ENCODE results near the gene WSCD1. TPM values are rescaled to one million over a fixed set of nuclear protein-coding genes. Genes with fewer than 3 reads are reported as not detected.

The WSCD1 gene
- total RNA-seq, 1 experiment from 2014 or later: 0.28 TPM

GRCh38 chr17:6157716-6158115 is 87.5 kb downstream of the WSCD1 start:
- DNase-seq (ENCODE audit: low spot score): no peak
- CTCF ChIA-PET: no interaction called here
- H3K9me3 ChIP-seq (ENCODE audit: low read depth, low read length, poor library complexity, severe bottlenecking): no peaks in the 10 kb centered on the region
- H3K27ac ChIP-seq (ENCODE audit: low read depth, low read length, poor library complexity, severe bottlenecking): no peak overlapping the region
- no peak for TF ChIP-seq EZH2 (IDR thresholded peaks at IDR 0.05; ENCODE audit: borderline replicate concordance, low read depth, low read length, poor library complexity, severe bottlenecking)
- TF ChIP-seq CTCF (conservative IDR thresholded peaks at IDR 0.05; ENCODE audit: low read depth, low read length): no peak
- peaks cover 75% of the 10 kb centered on the region for H3K27me3 ChIP-seq (replicated peaks; ENCODE audit: insufficient read depth, low read depth, low read length, poor library complexity)
- no peak overlapping the region for H3K4me3 ChIP-seq (ENCODE audit: low read depth, low read length, poor library complexity, severe bottlenecking)
- no peaks in the 10 kb centered on the region for H3K4me1 ChIP-seq (ENCODE audit: insufficient read depth, low read length, poor library complexity, severe bottlenecking)
- no TSS peak for BruUV-seq (replicated peaks)
- no peaks in the 10 kb centered on the region for H3K36me3 ChIP-seq (ENCODE audit: insufficient read depth, low read length, poor library complexity, severe bottlenecking)
- POLR2A ChIA-PET (ENCODE audit: low non-redundant PET): no interaction called here
- intact Hi-C loops (cut with micrococcal nuclease; ENCODE audit: unreplicated experiment): no loop called here

DNA sequence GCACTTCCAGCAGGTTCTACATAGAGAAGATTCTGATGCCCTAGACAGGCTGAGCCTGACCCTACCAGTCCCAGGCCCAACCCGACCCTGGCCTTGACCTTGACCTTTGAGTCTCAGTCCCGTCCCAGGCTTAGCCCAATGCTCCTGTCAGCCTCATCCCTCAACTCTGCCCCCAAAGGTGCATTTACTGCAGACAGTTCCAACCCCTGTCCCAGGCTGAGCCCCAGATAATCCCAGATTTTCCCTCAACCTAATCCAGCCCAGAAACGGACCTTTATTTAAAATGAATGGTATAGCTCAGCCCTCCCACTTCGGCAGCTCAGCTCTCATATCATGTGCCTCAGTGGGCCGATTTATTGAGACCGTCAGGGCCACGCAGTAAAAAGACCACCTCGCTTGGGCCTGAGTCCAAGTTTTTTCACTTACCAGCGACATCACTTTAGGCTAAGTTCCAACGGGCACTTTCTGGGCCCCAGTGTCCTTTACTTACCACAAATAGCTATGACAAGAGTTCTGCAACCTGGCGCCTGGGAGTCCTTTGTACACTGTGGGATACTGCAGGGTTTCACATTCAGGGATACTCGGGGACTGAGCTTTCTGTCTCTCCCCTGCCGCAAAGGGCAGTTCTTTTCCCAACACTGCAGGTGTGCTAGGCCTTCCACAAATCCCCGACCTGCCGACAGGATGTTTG is 89.5 kb downstream of the WSCD1 start:
- intact Hi-C loops (cut with micrococcal nuclease; ENCODE audit: unreplicated experiment): no loop called here
- ChIA-PET POLR2A (ENCODE audit: low non-redundant PET) (no interaction called here), CTCF (no interaction called here)
- Histone ChIP-seq H3K4me1 (ENCODE audit: insufficient read depth, low read length, poor library complexity, severe bottlenecking) (no peaks in the 10 kb centered on the region), H3K27ac (ENCODE audit: low read depth, low read length, poor library complexity, severe bottlenecking) (no peak overlapping the region), H3K4me3 (ENCODE audit: low read depth, low read length, poor library complexity, severe bottlenecking) (no peak overlapping the region), H3K36me3 (ENCODE audit: insufficient read depth, low read length, poor library complexity, severe bottlenecking) (no peaks in the 10 kb centered on the region), H3K9me3 (ENCODE audit: low read depth, low read length, poor library complexity, severe bottlenecking) (no peaks in the 10 kb centered on the region), H3K27me3 (replicated peaks; ENCODE audit: insufficient read depth, low read depth, low read length, poor library complexity) (peaks cover 58% of the 10 kb centered on the region)
- DNase-seq (ENCODE audit: low spot score): no peak
- no peak for TF ChIP-seq CTCF (conservative IDR thresholded peaks at IDR 0.05; ENCODE audit: low read depth, low read length)
- TF ChIP-seq EZH2 (IDR thresholded peaks at IDR 0.05; ENCODE audit: borderline replicate concordance, low read depth, low read length, poor library complexity, severe bottlenecking): no peak
- no TSS peak for BruUV-seq (replicated peaks)

DNA sequence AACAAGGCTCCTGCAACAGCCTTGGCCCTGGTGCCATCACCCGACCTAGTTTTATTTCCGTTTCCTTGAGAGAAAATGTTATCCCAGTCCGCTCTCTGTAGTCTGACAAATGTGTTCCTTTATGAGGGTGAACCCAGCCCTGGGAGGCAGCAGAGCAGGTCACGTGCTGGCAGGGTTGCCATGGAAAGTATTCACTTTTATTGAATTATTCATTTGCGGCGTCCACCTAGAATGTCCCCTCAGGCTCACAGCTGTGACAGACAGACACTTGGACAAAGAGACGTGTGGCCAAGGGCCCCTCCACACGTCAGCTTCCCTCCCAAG is 90.0 kb downstream of the WSCD1 start:
- BruUV-seq (replicated peaks): no TSS peak
- Histone ChIP-seq H3K27me3 (replicated peaks; ENCODE audit: insufficient read depth, low read depth, low read length, poor library complexity) (peaks cover 53% of the 10 kb centered on the region), H3K4me3 (ENCODE audit: low read depth, low read length, poor library complexity, severe bottlenecking) (no peak overlapping the region), H3K36me3 (ENCODE audit: insufficient read depth, low read length, poor library complexity, severe bottlenecking) (no peaks in the 10 kb centered on the region), H3K27ac (ENCODE audit: low read depth, low read length, poor library complexity, severe bottlenecking) (no peak overlapping the region), H3K4me1 (ENCODE audit: insufficient read depth, low read length, poor library complexity, severe bottlenecking) (no peaks in the 10 kb centered on the region), H3K9me3 (ENCODE audit: low read depth, low read length, poor library complexity, severe bottlenecking) (no peaks in the 10 kb centered on the region)
- TF ChIP-seq EZH2 (IDR thresholded peaks at IDR 0.05; ENCODE audit: borderline replicate concordance, low read depth, low read length, poor library complexity, severe bottlenecking) (no peak), CTCF (conservative IDR thresholded peaks at IDR 0.05; ENCODE audit: low read depth, low read length) (no peak)
- ChIA-PET POLR2A (ENCODE audit: low non-redundant PET) (no interaction called here), CTCF (no interaction called here)
- no peak for DNase-seq (ENCODE audit: low spot score)
- intact Hi-C loops (cut with micrococcal nuclease; ENCODE audit: unreplicated experiment): no loop called here
